Panc1 (cell line): ENCODE data around the gene ARPC4. TPM values are rescaled to one million over a fixed set of nuclear protein-coding genes. Genes with fewer than 3 reads are reported as not detected.

Source experiments
- ATAC-seq: fragments of 200-7000 bp; cut with Tn5 transposase; 2 replicates; pipeline ENCODE4 v1.9.1; 2020; ENCODE audit warnings: mild to moderate bottlenecking, moderate library complexity
- BruUV-seq: library from RNA; stranded (reverse); fragments of 400-500 nt; replicated peaks from 2 replicates; lab custom pipeline; 2021; lab: Mats Ljungman, UMichigan
- CTCF ChIA-PET: fragments of 300-600 bp; sonication (Branson Sonifier 250); formaldehyde crosslinking; loops from one replicate; lab custom pipeline; 2022; ENCODE audit warnings: antibody characterized with exemption; lab: Charles Lee
- POLR2A ChIA-PET: fragments of 300-600 bp; sonication (Branson Sonifier 250); formaldehyde crosslinking; loops from one replicate; lab custom pipeline; 2022; ENCODE audit warnings: antibody characterized with exemption; lab: Charles Lee
- DNase-seq: peaks from one replicate; pipeline ENCODE4 v3.0.0-alpha.2; 2010; ENCODE audit warnings: low read depth, low spot score
- H3K27ac ChIP-seq: 2 replicates; pipeline ENCODE4 v1.5.1; 2011; ENCODE audit warnings: mild to moderate bottlenecking, low read length, inconsistent platforms
- H3K27me3 ChIP-seq: fragments of 200-500 bp; sonication (Bioruptor generic); 2 replicates; pipeline ENCODE4 v1.6.0; 2014; ENCODE audit warnings: low read length, inconsistent platforms; ENCODE audit not compliant: control insufficient read depth, insufficient read depth
- H3K36me3 ChIP-seq: fragments of 200-500 bp; sonication (Bioruptor generic); 2 replicates; pipeline ENCODE4 v1.5.1; 2014; ENCODE audit warnings: inconsistent platforms, mild to moderate bottlenecking, low read length, moderate library complexity; ENCODE audit not compliant: control insufficient read depth, insufficient read depth
- H3K4me1 ChIP-seq: 2 replicates; pipeline ENCODE4 v1.5.1; 2011; ENCODE audit warnings: inconsistent platforms, mild to moderate bottlenecking, low read length, moderate library complexity; ENCODE audit not compliant: control insufficient read depth, insufficient read depth
- H3K4me3 ChIP-seq, 2 experiments: 2 replicates each; pipeline ENCODE4 v1.5.1; 2011 to 2012; ENCODE audit warnings: low read depth in 2 of 2, low read length in 2 of 2, mild to moderate bottlenecking in 2 of 2, inconsistent platforms in 1 of 2, moderate library complexity in 1 of 2
- H3K9me3 ChIP-seq: fragments of 200-500 bp; sonication (Bioruptor generic); 2 replicates; pipeline ENCODE4 v1.5.1; 2014; ENCODE audit warnings: low read depth, mild to moderate bottlenecking, inconsistent platforms, low read length, moderate library complexity; ENCODE audit not compliant: control insufficient read depth, insufficient read depth
- CTCF ChIP-seq: fragments of 450-650 bp; IDR thresholded peaks from 2 replicates; pipeline ENCODE4 v1.5.1; 2017; ENCODE audit warnings: mild to moderate bottlenecking
- POLR2AphosphoS5 ChIP-seq: IDR thresholded peaks from 2 replicates; pipeline ENCODE4 v1.6.1; 2012; ENCODE audit warnings: mild to moderate bottlenecking, low read depth, low read length, moderate library complexity
- REST ChIP-seq, 2 experiments: IDR thresholded peaks; 2 replicates each; pipeline ENCODE4 v1.6.1; 2011 to 2012; ENCODE audit warnings: low read depth in 2 of 2, control low read depth in 1 of 2, low read length in 1 of 2, mild to moderate bottlenecking in 1 of 2, moderate library complexity in 1 of 2; ENCODE audit not compliant: insufficient read depth in 1 of 2
- SIN3A ChIP-seq: IDR thresholded peaks from 2 replicates; pipeline ENCODE4 v1.6.1; 2012; ENCODE audit warnings: low read depth, mild to moderate bottlenecking, low read length, moderate library complexity, borderline replicate concordance; ENCODE audit not compliant: insufficient read depth
- TCF7L2 ChIP-seq: IDR thresholded peaks from 2 replicates; pipeline ENCODE4 v1.6.1; 2011; ENCODE audit warnings: mild to moderate bottlenecking, low read depth, low read length, inconsistent platforms
- in situ Hi-C: cut with HindIII; loops from 2 replicates; pipeline ENCODE4 v1.10.0; 2016; ENCODE audit warnings: low sequenced_read_pairs, low pct_unique_long_range_greater_than_20kb
- intact Hi-C: fragments of 100-400 bp; cut with micrococcal nuclease; formaldehyde crosslinking; loops from one replicate; pipeline ENCODE4 v1.10.0; 2022; ENCODE audit not compliant: unreplicated experiment
- total RNA-seq: library from RNA; stranded (reverse); gene quantifications from one replicate; pipeline ENCODE4 v1.2.1, GENCODE V29; 2021; ENCODE audit not compliant: unreplicated experiment

ARPC4 gene
- total RNA-seq, 1 experiment from 2014 or later = 117 TPM

GRCh38 chr3:9760779-9761505 is 31.9 kb upstream of the ARPC4 start:
- Histone ChIP-seq H3K27me3 (no peaks in the 10 kb centered on the region), H3K9me3 (no peaks in the 10 kb centered on the region), H3K4me3 (no peak overlapping the region), H3K27ac (no peak overlapping the region), H3K4me1 (no peaks in the 10 kb centered on the region), H3K36me3 (no peaks in the 10 kb centered on the region)
- in situ Hi-C loops = no loop called here
- no TSS peak for BruUV-seq
- DNase-seq = no peak
- POLR2A ChIA-PET = no interaction called here
- TF ChIP-seq TCF7L2 = no peak
- intact Hi-C loops = no loop called here
- no peak for ATAC-seq
- CTCF ChIA-PET = no interaction called here

DNA sequence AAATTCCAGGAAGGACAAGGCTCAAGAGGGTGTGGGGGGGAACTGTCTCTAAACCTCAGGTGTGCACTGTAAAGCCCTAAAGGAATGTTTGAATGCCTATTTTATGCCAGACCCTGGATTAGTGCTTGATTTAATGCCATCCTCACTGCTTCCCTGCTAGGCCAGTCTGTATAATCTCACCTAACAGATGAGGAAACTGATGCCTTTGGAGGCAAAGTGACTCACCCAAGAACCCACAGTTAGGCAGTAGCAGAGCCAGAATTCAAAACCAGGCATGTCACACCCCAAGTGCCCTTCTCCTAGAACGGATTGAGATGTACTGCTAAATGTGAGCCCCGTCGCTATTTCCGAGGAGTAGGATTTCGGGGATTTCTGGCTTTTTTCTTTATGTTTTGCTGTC is 31.0 kb upstream of the ARPC4 start:
- no TSS peak for BruUV-seq
- no peak overlapping the region for H3K27ac ChIP-seq
- TF ChIP-seq POLR2AphosphoS5 (no peak), REST (IDR thresholded peaks at IDR 0.05; ENCODE audit: insufficient read depth in 1 of 2, low read depth in 2 of 2, low read length in 1 of 2) (no peak), TCF7L2 (no peak), CTCF (no peak), SIN3A (no peak)
- no peaks in the 10 kb centered on the region for H3K4me1 ChIP-seq
- H3K9me3 ChIP-seq = no peaks in the 10 kb centered on the region
- in situ Hi-C loops = no loop called here
- intact Hi-C loops = no loop called here
- no peaks in the 10 kb centered on the region for H3K36me3 ChIP-seq
- ATAC-seq = no peak
- H3K27me3 ChIP-seq = no peaks in the 10 kb centered on the region
- CTCF ChIA-PET = no interaction called here
- no peak for DNase-seq
- H3K4me3 ChIP-seq = no peak overlapping the region
- POLR2A ChIA-PET = no interaction called here

DNA sequence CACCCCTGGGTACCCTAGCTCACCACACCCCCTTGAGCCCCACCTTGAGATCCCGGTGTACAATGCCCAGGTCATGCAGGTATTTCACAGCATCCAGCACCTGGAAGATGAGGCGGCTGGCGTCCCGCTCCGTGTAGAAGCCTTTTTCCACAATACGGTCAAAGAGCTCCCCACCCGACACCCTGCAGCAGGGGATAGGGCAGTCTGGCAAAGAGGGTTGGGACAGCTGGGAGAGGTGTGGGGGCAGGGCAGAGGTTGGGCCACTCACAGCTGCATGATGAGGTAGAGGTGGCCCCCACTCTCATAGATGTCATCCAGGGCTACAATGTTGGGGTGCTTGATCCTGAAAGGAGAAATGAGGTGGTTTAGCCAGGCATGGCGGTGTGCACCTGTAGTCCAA is 30.0 kb upstream of the ARPC4 start:
- in situ Hi-C loops = no loop called here

More for the DNA sequence above, 30.0 kb upstream of the ARPC4 start:
- no peak overlapping the region for H3K4me3 ChIP-seq
- no peaks in the 10 kb centered on the region for H3K27me3 ChIP-seq
- H3K36me3 ChIP-seq = no peaks in the 10 kb centered on the region
- ChIA-PET POLR2A (no interaction called here), CTCF (interaction anchor here (0.7 kb wide), 2 partner anchors 36 to 655 kb away, joined by 5 to 7 read pairs; no protein-coding TSS in a partner anchor)
- H3K27ac ChIP-seq = no peak overlapping the region
- intact Hi-C loops = no loop called here
- ATAC-seq (no peak), DNase-seq (no peak)
- H3K4me1 ChIP-seq = no peaks in the 10 kb centered on the region
- no TSS peak for BruUV-seq
- TF ChIP-seq TCF7L2 (no peak), SIN3A (no peak), CTCF (no peak), POLR2AphosphoS5 (no peak), REST (IDR thresholded peaks at IDR 0.05; ENCODE audit: insufficient read depth in 1 of 2, low read depth in 2 of 2, low read length in 1 of 2) (no peak)
- H3K9me3 ChIP-seq = no peaks in the 10 kb centered on the region
